ENCODE results near the gene ATP9B. TPM values are rescaled to one million over a fixed set of nuclear protein-coding genes. Genes with fewer than 3 reads are reported as not detected.

Gene ATP9B
- total RNA-seq, 1 experiment from 2014 or later = 15.6 TPM

- no peak for DNase-seq
- no peak overlapping the region for H3K4me2 ChIP-seq (ENCODE audit: low read length)
- ATAC-seq = no peak
- BruUV-seq (replicated peaks) = no TSS peak
- no peaks in the 10 kb centered on the region for H4K20me1 ChIP-seq (ENCODE audit: low read length)
- no peak overlapping the region for H3K4me3 ChIP-seq (ENCODE audit: low read length)
- no peaks in the 10 kb centered on the region for H3F3A ChIP-seq (ENCODE audit: low read length, unreplicated experiment)
- no peaks in the 10 kb centered on the region for H3K27me3 ChIP-seq (ENCODE audit: low read length)
- H3K9me2 ChIP-seq (replicated peaks; ENCODE audit: low read length) = no peaks in the 10 kb centered on the region
- peaks cover 2% of the 10 kb centered on the region; the same call in 1 of the 2 replicates for H3K36me3 ChIP-seq (ENCODE audit: low read depth, low read length)
- no peaks in the 10 kb centered on the region for H3K79me2 ChIP-seq (ENCODE audit: low read length)
- H3K27ac ChIP-seq (ENCODE audit: low read length) = no peak overlapping the region
- peaks cover 6% of the 10 kb centered on the region; the same call in 1 of the 2 replicates for H3K4me1 ChIP-seq (ENCODE audit: insufficient read depth, low read length)
- no peak overlapping the region for H2AFZ ChIP-seq (ENCODE audit: low read length)
- intact Hi-C loops (cut with micrococcal nuclease) = no loop called here
- TF ChIP-seq EZH2 (IDR thresholded peaks at IDR 0.05; ENCODE audit: low read length, unreplicated experiment) (no peak), EZH2phosphoT487 (IDR thresholded peaks at IDR 0.05; ENCODE audit: borderline replicate concordance, low read length) (no peak)
- TF ChIP-seq, protein P1, sequence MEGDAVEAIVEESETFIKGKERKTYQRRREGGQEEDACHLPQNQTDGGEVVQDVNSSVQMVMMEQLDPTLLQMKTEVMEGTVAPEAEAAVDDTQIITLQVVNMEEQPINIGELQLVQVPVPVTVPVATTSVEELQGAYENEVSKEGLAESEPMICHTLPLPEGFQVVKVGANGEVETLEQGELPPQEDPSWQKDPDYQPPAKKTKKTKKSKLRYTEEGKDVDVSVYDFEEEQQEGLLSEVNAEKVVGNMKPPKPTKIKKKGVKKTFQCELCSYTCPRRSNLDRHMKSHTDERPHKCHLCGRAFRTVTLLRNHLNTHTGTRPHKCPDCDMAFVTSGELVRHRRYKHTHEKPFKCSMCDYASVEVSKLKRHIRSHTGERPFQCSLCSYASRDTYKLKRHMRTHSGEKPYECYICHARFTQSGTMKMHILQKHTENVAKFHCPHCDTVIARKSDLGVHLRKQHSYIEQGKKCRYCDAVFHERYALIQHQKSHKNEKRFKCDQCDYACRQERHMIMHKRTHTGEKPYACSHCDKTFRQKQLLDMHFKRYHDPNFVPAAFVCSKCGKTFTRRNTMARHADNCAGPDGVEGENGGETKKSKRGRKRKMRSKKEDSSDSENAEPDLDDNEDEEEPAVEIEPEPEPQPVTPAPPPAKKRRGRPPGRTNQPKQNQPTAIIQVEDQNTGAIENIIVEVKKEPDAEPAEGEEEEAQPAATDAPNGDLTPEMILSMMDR (conservative IDR thresholded peaks at IDR 0.05; ENCODE audit: low read depth, low read length) = no peak
- H3K9me3 ChIP-seq (ENCODE audit: low read length) = no peaks in the 10 kb centered on the region
- H3K9ac ChIP-seq (ENCODE audit: low read length) = no peak overlapping the region
- ChIA-PET CTCF (no interaction called here), POLR2A (ENCODE audit: unreplicated experiment) (no interaction called here)
Observed at GRCh38 chr18:79211844-79212243, 142.7 kb downstream of the ATP9B start.

DNA sequence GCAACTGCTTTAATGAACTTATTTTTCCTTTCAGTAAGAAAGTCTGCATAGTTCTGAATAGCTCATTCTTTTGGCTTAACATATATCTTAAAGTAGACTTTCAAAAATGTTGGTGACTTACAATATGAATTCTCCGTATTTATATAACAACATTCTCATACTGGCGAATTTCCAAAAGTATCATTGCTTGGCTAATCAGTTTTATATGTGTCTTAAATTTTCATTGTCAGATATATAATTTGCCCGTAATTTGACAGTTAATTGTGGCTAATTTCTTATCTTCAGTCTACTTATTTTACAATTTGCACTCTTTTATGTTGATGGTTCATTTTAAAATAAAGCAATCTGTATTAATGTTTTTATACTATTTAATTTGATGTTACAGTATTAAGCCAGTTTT is 144.9 kb downstream of the ATP9B start:
- BruUV-seq (replicated peaks) = no TSS peak
- Histone ChIP-seq H3K4me3 (ENCODE audit: low read length) (no peak overlapping the region), H3K9me2 (replicated peaks; ENCODE audit: low read length) (no peaks in the 10 kb centered on the region), H3K9me3 (ENCODE audit: low read length) (no peaks in the 10 kb centered on the region), H3K4me2 (ENCODE audit: low read length) (no peak overlapping the region), H3K4me1 (ENCODE audit: insufficient read depth, low read length) (peaks cover 6% of the 10 kb centered on the region; the same call in 1 of the 2 replicates), H3K36me3 (ENCODE audit: low read depth, low read length) (peaks cover 2% of the 10 kb centered on the region; the same call in 1 of the 2 replicates), H3K79me2 (ENCODE audit: low read length) (no peaks in the 10 kb centered on the region), H3K27me3 (ENCODE audit: low read length) (no peaks in the 10 kb centered on the region), H3F3A (ENCODE audit: low read length, unreplicated experiment) (no peaks in the 10 kb centered on the region), H3K9ac (ENCODE audit: low read length) (no peak overlapping the region), H4K20me1 (ENCODE audit: low read length) (no peaks in the 10 kb centered on the region), H3K27ac (ENCODE audit: low read length) (no peak overlapping the region), H2AFZ (ENCODE audit: low read length) (no peak overlapping the region)
- CTCF ChIA-PET = no interaction called here
- no peak for ATAC-seq
- intact Hi-C loops (cut with micrococcal nuclease) = no loop called here
- TF ChIP-seq, protein P1 (conservative IDR thresholded peaks at IDR 0.05; ENCODE audit: low read depth, low read length) = no peak
- TF ChIP-seq EZH2 (IDR thresholded peaks at IDR 0.05; ENCODE audit: low read length, unreplicated experiment) = no peak
- no peak for TF ChIP-seq EZH2phosphoT487 (IDR thresholded peaks at IDR 0.05; ENCODE audit: borderline replicate concordance, low read length)
- DNase-seq = no peak
- POLR2A ChIA-PET (ENCODE audit: unreplicated experiment) = no interaction called here

- Histone ChIP-seq H3F3A (ENCODE audit: low read length, unreplicated experiment) (no peaks in the 10 kb centered on the region), H4K20me1 (ENCODE audit: low read length) (no peaks in the 10 kb centered on the region), H3K4me1 (ENCODE audit: insufficient read depth, low read length) (peaks cover 6% of the 10 kb centered on the region; the same call in 1 of the 2 replicates), H3K4me2 (ENCODE audit: low read length) (no peak overlapping the region), H3K27me3 (ENCODE audit: low read length) (no peaks in the 10 kb centered on the region), H3K36me3 (ENCODE audit: low read depth, low read length) (peaks cover 2% of the 10 kb centered on the region; the same call in 1 of the 2 replicates), H3K9me3 (ENCODE audit: low read length) (no peaks in the 10 kb centered on the region), H3K79me2 (ENCODE audit: low read length) (no peaks in the 10 kb centered on the region), H3K9me2 (replicated peaks; ENCODE audit: low read length) (no peaks in the 10 kb centered on the region), H3K4me3 (ENCODE audit: low read length) (no peak overlapping the region), H3K27ac (ENCODE audit: low read length) (no peak overlapping the region), H3K9ac (ENCODE audit: low read length) (no peak overlapping the region), H2AFZ (ENCODE audit: low read length) (no peak overlapping the region)
- BruUV-seq (replicated peaks) = no TSS peak
- DNase-seq = no peak
- TF ChIP-seq, protein P1 (conservative IDR thresholded peaks at IDR 0.05; ENCODE audit: low read depth, low read length) = no peak
- TF ChIP-seq EZH2 (IDR thresholded peaks at IDR 0.05; ENCODE audit: low read length, unreplicated experiment) (no peak), EZH2phosphoT487 (IDR thresholded peaks at IDR 0.05; ENCODE audit: borderline replicate concordance, low read length) (no peak)
- ChIA-PET CTCF (no interaction called here), POLR2A (ENCODE audit: unreplicated experiment) (no interaction called here)
- no peak for ATAC-seq
- intact Hi-C loops (cut with micrococcal nuclease) = no loop called here
Observed at GRCh38 chr18:79216176-79216575, 147.0 kb downstream of the ATP9B start.

Data from PC-3 (cell line).